Ectodermal cell (in vitro differentiated cells): ENCODE results near the gene KANK2.

Experiments
- H3K27ac ChIP-seq: 2 replicates; pipeline ENCODE4 v1.7.0; 2013; ENCODE audit warnings: mild to moderate bottlenecking, low read depth, low read length; ENCODE audit not compliant: insufficient read depth, poor library complexity, severe bottlenecking
- H3K27me3 ChIP-seq: 2 replicates; pipeline ENCODE4 v1.7.0; 2013; ENCODE audit warnings: mild to moderate bottlenecking, low read length; ENCODE audit not compliant: insufficient read depth, control insufficient read depth, poor library complexity, severe bottlenecking
- H3K36me3 ChIP-seq: one replicate; pipeline ENCODE4 v1.7.0; 2013; ENCODE audit warnings: low read length; ENCODE audit not compliant: control insufficient read depth, insufficient read depth
- H3K4me1 ChIP-seq: one replicate; pipeline ENCODE4 v1.7.0; 2013; ENCODE audit warnings: low read length; ENCODE audit not compliant: control insufficient read depth, insufficient read depth
- H3K4me3 ChIP-seq: 2 replicates; pipeline ENCODE4 v1.7.0; 2013; ENCODE audit warnings: low read depth, low read length, control low read depth; ENCODE audit not compliant: insufficient read depth
- H3K9me3 ChIP-seq: 2 replicates; pipeline ENCODE4 v1.7.0; 2013; ENCODE audit warnings: mild to moderate bottlenecking, low read length, moderate library complexity; ENCODE audit not compliant: control insufficient read depth
- WGBS, 2 experiments: methylation state at CpG; one replicate each; pipeline ENCODE4 v1.1.7; 2013; ENCODE audit warnings: missing lambda C conversion rate in 2 of 2; 5-methylcytosine and 5-hydroxymethylcytosine counted together

The KANK2 gene

DNA sequence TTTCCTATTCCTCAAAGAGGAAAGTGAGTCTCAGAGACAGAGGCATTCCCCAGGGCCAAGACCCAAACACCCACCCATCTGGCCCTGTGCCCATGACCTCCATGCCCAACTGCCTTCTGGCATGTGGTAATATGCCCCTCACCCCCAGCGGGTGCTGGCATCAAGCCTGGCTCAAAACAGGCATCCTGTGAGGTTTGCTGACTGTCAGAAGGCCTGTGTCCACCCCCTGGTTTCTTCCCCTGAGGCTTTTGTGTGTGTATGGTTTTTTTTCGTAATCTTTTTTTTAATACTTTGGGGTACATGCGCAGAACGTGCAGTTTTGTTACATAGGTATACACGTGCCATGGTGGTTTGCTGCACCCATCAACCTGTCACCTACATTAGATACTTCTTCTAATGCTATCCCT is 7.6 kb upstream of the KANK2 start:
- Histone ChIP-seq H3K27ac (no peak overlapping the region), H3K36me3 (no peaks in the 10 kb centered on the region), H3K27me3 (no peaks in the 10 kb centered on the region), H3K4me3 (no peak overlapping the region), H3K4me1 (no peaks in the 10 kb centered on the region), H3K9me3 (no peaks in the 10 kb centered on the region)
- 92% methylated on average over 5 of the region's 5 CpGs for WGBS, 2 experiments

- Histone ChIP-seq H3K27ac (no peak overlapping the region), H3K9me3 (no peaks in the 10 kb centered on the region), H3K4me3 (no peak overlapping the region), H3K4me1 (no peaks in the 10 kb centered on the region), H3K36me3 (no peaks in the 10 kb centered on the region), H3K27me3 (no peaks in the 10 kb centered on the region)
- WGBS, 2 experiments = 92 to 95% methylated on average over 9 of the region's 9 CpGs
These were observed 6.8 kb upstream of the KANK2 start for GRCh38 chr19:11204076-11204602.

DNA sequence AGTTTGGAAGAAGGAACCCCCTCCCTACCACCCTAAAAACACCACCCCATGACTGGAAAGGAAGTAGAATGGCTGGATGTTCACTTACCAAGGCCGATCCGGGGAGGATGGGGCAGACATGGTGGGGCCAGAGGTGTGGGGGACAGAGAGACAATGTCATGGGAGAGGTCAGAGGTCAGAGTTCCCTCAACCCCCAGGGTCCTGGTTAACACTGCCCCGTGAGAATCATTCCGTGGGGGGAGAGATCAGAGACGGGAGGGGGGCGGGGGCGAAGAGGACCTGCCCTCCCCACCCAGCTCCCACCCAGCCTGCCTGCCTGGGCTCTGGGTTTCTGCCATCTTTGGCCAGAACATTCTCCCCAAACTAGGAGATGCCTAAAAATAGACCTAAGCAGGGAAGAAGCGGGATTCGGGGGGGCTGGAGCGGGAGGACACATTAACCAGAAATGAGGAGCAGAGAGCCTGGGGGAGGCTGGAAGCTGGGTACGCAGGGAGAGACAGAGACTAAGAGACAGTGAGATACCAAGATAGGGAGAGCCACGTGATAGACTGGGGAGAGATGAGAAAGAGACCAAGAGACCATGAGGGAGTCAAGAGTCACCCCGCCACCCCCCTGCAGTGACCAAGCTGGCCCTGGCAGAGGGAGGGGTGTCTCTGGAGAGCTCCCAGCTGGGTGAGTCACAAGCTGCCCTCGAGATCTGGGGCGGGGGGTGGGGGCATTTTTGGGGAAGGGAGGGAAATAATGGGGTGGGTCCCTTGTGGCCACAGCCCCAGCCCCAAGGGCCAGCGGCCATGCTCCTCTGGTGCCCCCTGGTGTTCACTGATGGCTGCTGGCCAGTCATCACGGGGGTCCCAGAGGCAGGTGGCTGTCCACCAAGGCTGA is 6.1 kb upstream of the KANK2 start:
- H3K4me1 ChIP-seq = no peaks in the 10 kb centered on the region
- H3K4me3 ChIP-seq = no peak overlapping the region
- no peaks in the 10 kb centered on the region for H3K36me3 ChIP-seq
- H3K27me3 ChIP-seq = no peaks in the 10 kb centered on the region
- no peaks in the 10 kb centered on the region for H3K9me3 ChIP-seq
- no peak overlapping the region for H3K27ac ChIP-seq
- WGBS, 2 experiments = 72 to 75% methylated on average over 17 of the region's 17 CpGs

- 90 to 92% methylated on average over 20 of the region's 20 CpGs for WGBS, 2 experiments
- H3K4me1 ChIP-seq = no peaks in the 10 kb centered on the region
- H3K4me3 ChIP-seq = no peak overlapping the region
- no peak overlapping the region for H3K27ac ChIP-seq
- no peaks in the 10 kb centered on the region for H3K27me3 ChIP-seq
- no peaks in the 10 kb centered on the region for H3K36me3 ChIP-seq
- H3K9me3 ChIP-seq = no peaks in the 10 kb centered on the region
These were observed 5.3 kb upstream of the KANK2 start for GRCh38 chr19:11202488-11203193.

GRCh38 chr19:11201791-11202190 is 4.4 kb upstream of the KANK2 start:
- no peaks in the 10 kb centered on the region for H3K4me1 ChIP-seq
- no peaks in the 10 kb centered on the region for H3K9me3 ChIP-seq
- H3K4me3 ChIP-seq = no peak overlapping the region
- no peaks in the 10 kb centered on the region for H3K36me3 ChIP-seq
- WGBS, 2 experiments = 95 to 96% methylated on average over 23 to 24 of the region's 24 CpGs
- no peaks in the 10 kb centered on the region for H3K27me3 ChIP-seq
- no peak overlapping the region for H3K27ac ChIP-seq

DNA sequence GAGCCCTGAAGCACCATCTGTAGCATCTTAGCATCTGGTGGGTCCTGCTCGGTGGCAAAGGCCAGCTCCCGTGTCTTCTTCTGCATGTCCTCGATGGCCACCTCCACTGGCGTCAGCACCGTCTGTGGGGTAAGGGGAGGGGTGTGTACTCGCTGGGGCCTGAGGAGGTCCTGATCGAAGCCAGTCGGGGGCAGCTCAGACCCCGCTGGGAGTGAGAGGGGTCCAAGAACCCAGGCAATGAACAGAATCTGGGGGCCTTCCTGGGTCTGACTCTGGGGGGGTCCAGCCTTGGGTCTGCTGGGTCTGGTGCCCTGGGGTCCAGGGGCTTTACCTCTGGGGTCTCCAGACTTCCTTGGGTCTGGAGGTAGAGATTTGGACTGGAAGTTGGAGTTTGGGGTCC is 3.6 kb upstream of the KANK2 start:
- Histone ChIP-seq H3K4me3 (no peak overlapping the region), H3K27me3 (no peaks in the 10 kb centered on the region), H3K9me3 (no peaks in the 10 kb centered on the region), H3K27ac (no peak overlapping the region), H3K4me1 (no peaks in the 10 kb centered on the region), H3K36me3 (no peaks in the 10 kb centered on the region)
- 93 to 95% methylated on average over 9 of the region's 9 CpGs for WGBS, 2 experiments

- WGBS, 2 experiments = 91 to 93% methylated on average over 15 of the region's 15 CpGs
- Histone ChIP-seq H3K9me3 (no peaks in the 10 kb centered on the region), H3K4me1 (no peaks in the 10 kb centered on the region), H3K4me3 (no peak overlapping the region), H3K36me3 (no peaks in the 10 kb centered on the region), H3K27me3 (no peaks in the 10 kb centered on the region), H3K27ac (no peak overlapping the region)
These were observed 2.8 kb upstream of the KANK2 start for GRCh38 chr19:11200015-11200574.

- no peaks in the 10 kb centered on the region for H3K36me3 ChIP-seq
- no peaks in the 10 kb centered on the region for H3K9me3 ChIP-seq
- 75% methylated on average over 5 of the region's 5 CpGs for WGBS, 2 experiments
- H3K4me1 ChIP-seq = peaks cover 3% of the 10 kb centered on the region
- no peaks in the 10 kb centered on the region for H3K27me3 ChIP-seq
- H3K27ac ChIP-seq = no peak overlapping the region
- H3K4me3 ChIP-seq = no peak overlapping the region
These were observed 2.2 kb upstream of the KANK2 start for GRCh38 chr19:11199517-11199916.

DNA sequence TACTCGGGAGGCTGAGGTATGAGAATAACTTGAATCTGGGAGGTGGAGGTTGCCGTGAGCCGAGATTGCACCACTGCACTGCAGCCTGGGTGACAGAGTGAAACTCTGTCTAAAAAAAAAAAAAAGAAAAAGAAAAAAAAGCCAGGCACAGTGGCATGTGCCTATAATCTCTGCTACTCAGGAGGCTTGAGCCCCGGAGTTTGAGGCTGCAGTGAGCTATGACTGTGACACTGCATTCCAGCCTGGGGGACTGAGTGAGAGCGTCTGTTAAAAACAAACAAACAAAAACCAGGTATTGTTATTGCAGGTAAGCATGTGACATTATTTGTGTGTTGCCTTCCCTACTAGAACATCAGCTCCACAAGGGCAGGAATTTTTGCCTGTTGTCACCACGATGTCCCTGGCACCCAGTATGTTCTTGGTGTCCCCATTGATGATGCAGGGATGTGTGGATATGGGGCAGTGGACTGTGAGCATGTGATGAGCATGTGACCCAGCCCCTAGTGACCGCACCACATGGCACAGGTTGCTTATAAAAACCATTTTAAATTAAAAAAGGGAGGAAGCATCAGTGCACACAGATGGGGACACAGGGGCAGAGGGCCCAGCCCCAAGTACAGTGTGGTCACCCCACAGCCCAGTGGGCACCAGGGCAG is 1.6 kb upstream of the KANK2 start:
- Histone ChIP-seq H3K9me3 (no peaks in the 10 kb centered on the region), H3K4me1 (peaks cover 3% of the 10 kb centered on the region), H3K27me3 (no peaks in the 10 kb centered on the region), H3K4me3 (no peak overlapping the region), H3K36me3 (no peaks in the 10 kb centered on the region), H3K27ac (no peak overlapping the region)
- 89 to 92% methylated on average over 7 of the region's 7 CpGs for WGBS, 2 experiments

DNA sequence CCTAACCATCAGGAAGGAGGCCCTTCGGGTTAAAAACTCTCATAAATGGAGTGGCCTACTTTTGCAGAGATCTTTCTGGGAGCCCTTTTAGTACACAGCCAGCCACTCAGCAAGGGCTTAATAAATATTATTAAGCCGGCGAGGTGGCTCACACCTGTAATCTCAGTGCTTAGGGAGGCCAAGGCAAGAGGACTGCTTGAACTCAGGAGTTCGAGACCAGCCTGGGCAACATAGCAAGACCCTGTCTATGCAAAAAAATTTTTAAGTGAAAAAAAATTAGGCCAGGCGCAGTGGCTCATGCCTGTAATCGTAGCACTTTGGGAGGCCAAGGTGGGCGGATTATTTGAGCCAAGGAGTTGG is 810 bp upstream of the KANK2 start:
- H3K36me3 ChIP-seq = no peaks in the 10 kb centered on the region
- no peaks in the 10 kb centered on the region for H3K27me3 ChIP-seq
- no peak overlapping the region for H3K27ac ChIP-seq
- 78 to 79% methylated on average over 7 of the region's 7 CpGs for WGBS, 2 experiments
- peaks cover 3% of the 10 kb centered on the region for H3K4me1 ChIP-seq
- H3K9me3 ChIP-seq = no peaks in the 10 kb centered on the region
- H3K4me3 ChIP-seq = peak overlapping the region; percentile 71
